C4-2B (cell line): ENCODE measurements around the gene GLIPR1L1.

Source experiments
- CTCF ChIP-seq: fragments of 450-650 bp; conservative IDR thresholded peaks from 2 replicates; pipeline ENCODE4 v1.5.1; 2017; ENCODE audit warnings: mild to moderate bottlenecking
- ZFX ChIP-seq: fragments of 450-650 bp; IDR thresholded peaks from 2 replicates; pipeline ENCODE4 v1.6.1; 2017

- no peak for TF ChIP-seq CTCF
- TF ChIP-seq ZFX: no peak
Observed at GRCh38 chr12:75364919-75365318, 30.4 kb downstream of the GLIPR1L1 start.
